GM03348 (cell line): ENCODE results near the gene TULP3.
"Not testable (repeated sequence)": the region's sequence is repeated elsewhere in the genome, so short reads cannot be mapped to it uniquely, and the experiment has no call there.

Experiments used
- DNase-seq: peaks from one replicate; pipeline ENCODE4 v3.0.0; 2012; ENCODE audit warnings: low spot score

TULP3 gene, protein sequence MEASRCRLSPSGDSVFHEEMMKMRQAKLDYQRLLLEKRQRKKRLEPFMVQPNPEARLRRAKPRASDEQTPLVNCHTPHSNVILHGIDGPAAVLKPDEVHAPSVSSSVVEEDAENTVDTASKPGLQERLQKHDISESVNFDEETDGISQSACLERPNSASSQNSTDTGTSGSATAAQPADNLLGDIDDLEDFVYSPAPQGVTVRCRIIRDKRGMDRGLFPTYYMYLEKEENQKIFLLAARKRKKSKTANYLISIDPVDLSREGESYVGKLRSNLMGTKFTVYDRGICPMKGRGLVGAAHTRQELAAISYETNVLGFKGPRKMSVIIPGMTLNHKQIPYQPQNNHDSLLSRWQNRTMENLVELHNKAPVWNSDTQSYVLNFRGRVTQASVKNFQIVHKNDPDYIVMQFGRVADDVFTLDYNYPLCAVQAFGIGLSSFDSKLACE

DNA sequence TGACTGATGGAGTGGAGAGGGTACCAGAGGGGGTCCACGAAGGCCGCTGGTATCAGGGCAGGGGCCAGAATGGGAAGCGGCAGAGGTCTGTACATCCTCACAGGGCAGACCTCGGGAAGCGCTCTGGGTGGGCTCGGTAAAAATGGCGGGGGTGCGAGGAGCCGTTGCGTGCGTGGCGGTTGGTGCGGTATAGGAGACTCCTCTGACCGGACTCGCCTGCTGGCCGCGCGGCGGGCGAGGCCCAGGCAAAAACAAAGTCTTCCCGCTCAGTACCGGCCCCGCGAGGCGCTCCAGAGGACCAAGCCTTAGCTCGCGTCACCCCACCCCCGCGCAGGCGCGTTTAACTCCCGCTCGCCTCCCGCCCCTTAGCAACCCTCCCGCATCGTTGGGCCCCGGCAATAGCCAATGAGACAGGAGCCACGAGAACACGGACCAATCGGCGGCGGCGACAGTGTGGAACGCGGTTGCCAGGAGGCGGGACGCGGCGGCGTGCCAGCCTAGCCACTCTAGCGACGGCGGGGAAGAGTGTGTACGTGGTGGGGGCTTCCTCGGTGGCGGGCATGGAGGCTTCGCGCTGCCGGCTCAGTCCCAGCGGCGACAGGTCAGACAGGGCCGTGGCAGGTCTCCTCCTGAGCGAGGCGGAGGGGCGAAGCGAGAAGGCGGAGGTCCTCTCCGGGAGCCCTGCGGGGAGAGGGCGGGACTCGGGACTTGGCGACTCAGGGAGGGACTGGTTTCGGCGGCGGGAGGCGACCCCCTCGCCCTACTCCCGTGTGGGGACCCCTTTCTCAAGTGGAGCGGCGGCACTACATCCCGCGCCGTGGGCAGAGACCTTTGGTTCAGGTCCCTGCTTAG, at the start of gene TULP3:
TSS of gene TULP3 (plus strand) at position 504 of the 852 bp plus-strand sequence. CDS start at position 561, 57 bp downstream.
- peak; percentile 100 for DNase-seq

DNA sequence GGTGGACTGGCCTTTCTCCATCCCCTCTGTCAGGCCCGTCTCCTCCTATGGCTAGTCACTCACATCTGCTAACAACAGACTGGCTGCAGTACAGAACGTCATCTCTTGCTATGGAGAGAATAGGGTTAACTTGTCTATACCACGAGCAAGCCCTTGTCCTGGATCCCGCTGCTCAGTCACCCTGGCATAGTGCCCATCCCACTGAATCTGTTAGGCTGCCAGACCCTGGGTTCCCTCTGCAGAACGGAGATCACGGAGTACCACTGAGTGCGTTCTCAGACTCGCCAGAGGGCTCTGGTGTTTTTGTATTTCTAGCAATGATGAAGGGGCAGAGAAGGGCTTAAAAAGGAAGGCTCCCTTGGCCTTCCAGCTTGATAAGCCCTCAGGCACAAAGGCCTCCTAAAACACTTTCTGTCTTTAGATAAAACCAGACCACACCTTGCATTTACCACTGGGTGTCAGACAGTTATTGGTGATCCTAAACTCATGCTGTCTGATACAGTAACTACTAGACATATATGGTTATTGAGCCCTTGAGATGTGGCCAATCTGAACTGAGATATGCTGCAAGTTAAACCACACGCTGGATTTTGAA, 49.5 kb upstream of the TULP3 start:
- DNase-seq = no peak

DNA sequence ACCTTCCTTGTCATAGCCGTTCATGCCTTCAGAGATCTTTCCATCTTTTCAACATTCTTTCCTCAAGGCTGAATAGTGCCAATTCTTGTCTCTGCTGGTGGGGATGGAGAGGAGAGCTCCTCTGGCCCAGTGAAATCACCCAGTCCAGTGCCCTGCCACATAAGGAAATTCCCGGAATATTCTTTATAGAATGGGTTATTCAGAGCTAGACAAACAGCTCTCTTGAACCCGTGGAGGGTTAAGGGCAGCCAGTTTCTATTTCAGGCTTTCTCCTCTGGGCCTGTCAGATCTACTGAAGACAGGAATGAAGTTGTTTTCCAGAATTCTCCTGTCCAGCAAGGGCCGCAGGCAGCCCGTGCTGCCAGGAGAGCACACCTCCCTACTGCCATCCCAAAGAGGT, 47.7 kb upstream of the TULP3 start:
- DNase-seq = no peak

DNA sequence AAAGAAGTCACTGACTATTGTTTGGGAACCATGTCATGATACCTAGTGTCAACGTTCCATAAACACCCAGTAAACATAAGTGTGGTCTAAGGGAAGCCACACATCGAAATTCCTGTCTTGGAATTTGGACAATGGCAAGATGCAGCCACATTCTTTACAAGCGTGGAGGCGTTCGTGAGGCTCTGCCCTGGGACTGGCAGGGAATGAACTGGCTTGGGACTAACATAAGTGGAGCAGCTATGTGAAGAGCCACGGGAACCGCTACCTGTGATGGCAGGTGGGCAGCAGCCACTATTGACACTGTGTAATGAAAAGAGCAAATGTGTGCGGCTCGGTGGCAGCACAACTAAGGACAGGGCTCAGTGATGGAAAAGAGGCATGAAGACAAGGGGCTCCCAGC, 45.9 kb upstream of the TULP3 start:
- DNase-seq = no peak

DNA sequence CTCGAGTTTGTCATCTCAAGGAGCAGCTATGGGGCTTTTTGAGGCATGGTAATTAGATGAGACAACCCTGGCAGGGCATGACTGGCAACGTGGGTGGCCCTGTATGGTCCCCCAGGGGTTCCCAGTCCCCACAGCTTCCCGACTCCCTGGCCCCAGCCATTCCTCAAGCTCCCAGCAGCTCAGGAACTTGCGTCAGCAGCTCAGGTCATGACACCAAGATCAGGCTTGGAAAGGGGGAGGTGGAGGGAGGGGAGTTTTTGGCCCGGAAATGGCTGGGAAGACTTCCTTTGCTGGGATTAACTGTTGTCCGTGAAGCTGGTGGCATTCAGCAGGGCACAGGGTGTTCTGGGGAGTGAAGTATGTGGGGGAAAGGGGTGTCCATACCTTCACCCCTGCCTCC, 45.4 kb upstream of the TULP3 start:
- DNase-seq = no peak

DNA sequence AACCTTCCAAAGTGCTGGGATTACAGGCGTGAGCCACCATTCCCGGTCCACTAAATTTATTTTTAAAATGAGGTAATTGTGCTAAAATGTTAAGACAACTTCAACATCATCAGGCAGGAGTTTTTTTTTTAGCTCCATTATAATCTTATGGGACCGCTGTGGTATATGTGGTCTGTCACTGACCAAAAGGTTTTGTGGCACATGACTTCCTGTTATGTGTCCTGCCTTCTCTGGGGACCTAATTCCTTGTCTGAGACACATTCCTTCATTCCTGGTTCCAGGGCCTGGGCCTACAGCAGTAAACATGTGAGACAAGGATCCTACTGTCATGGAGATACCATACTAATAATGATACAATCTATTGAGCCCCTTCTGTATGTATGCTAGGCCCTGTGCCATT, 38.8 kb upstream of the TULP3 start:
- DNase-seq = no peak

DNA sequence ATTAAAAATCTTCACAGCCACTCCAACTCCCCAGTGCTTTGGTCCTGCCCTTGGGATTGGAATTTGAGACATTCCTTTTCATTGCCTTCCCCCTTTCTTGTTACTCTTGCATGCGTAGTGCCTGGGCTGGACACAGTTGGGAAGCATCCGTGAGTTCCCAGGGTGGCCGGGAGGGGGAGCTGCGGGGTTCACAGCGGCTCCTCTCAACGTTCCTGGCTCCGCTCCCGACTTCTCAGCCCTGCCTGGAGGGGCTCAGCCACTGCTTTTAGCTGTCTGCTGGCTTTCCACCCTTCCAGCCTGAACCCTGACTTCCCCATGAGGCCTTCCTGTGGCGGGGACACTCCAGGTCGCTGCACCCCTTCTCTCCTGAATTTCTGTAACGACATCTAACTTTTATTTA, 37.1 kb upstream of the TULP3 start:
- DNase-seq = peak; percentile 95

DNA sequence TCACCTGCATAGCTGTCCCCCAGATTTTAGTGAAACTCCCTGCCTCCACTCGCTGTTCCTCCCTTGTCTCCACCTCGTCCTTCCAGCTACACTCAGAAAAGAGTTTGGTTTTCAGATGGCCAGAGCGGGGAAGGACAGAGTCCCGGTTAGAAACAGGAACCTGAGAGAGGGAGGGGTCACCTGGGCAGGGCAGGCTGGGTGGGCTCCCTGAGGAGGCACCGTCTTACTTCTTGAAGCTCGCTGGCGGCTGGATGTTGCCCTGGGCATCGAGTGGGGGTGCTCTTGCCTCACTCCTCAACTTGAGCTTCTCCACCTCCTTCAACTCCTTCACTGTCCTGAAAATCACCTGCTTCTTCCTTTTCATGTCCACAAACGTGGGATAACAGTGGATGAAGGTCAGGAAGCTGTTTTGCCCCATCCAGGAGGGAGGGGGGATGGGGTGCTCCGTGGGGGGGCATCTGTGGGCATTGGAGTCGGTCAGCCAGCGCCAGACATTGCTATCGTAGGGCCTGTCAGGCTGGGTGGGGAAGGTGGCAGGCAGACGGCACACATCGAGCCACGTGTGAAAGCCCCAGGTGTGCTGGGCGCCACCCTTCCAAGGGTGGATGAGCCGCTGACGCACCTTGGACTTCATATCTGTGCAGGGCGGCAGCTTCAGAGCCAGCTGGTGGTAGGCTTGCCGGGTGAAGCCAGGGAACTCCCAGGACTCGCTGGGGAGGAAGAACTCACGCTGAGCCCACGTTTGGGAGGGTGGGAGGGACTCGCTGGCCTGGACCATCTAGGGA, 35.8 kb upstream of the TULP3 start:
- DNase-seq = no peak

DNA sequence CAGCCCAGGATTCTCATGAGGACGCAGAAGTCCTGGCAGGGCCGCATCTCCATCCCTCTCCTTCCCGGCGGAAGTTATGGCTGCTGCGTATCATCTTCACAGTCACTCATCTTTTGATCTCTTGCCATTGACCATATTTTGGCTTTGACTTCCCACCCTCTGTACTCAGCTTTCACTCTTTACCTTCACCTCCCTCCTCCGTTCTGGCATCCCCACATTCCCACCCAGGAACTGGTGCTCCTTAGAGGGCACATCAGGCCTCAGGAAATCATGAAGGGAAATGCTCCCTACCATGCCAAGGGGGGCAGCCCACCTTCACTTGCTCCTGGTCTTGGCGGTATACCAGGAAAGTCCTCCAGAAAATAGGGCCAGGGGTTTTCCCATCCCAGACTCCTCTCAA, 35.1 kb upstream of the TULP3 start:
- no peak for DNase-seq

DNA sequence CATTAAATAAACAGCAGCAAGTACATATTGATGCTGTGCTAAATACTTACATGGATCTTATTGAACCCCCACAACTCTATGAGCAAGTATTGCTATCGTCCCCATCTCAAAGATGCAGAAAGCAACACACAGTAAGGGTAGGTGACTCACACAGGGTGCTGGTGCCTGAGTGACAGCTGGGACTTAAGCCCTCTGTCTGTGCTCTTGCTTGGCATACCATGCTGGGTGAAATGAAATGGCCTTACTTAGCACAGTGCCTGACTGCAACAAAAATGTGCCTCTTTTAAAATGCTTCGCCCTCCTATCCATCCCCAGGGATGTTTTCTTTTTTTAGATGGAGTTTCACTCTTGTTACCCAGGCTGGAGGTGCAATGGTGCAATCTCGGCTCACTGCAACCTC, 34.6 kb upstream of the TULP3 start:
- DNase-seq = no peak

DNA sequence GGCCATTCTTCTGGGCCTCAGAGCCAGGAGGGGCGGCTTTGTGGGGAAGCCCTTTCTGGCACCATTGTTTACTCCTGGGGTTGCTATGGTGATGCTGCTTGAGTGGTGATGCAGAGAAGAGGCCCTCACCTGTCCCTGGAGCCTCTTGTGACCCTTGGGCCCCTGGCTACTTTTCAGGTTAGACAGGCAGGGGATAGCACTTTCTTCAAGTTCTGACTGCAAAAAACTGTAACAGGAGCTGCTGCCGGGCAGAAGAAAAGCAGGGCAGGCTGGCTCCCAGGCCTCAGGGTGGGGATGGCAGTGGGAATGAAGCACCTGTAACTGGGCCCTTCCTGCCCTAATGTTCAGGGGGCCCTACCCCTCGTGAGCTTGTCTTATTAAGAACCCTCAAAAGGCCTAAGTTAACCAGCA, 33.7 kb upstream of the TULP3 start, which contains the start of gene TEX52:
TSS of gene TEX52 (minus strand) at position 19 of the 411 bp plus-strand sequence. CDS start at position 6, 13 bp downstream.
- DNase-seq = no peak

DNA sequence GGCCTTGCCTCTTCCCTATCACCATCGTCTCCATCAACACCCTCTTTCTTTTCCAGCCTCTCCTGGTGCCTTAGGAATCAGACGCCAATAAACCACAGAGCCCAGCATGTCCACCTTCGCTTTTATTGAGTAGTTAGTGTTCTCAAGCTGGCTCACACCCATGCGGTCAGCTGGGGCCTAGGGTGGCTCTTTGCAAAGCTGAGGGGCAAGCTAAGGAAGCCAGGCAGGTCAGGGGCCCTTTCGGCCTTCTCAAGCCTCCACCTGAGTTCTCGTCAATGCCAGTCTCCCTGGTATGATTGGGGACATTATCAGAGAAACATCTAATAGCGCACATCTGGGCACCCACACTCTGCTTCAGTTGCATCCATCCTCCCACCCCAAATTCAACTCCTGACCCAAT, 33.1 kb upstream of the TULP3 start:
- no peak for DNase-seq

DNA sequence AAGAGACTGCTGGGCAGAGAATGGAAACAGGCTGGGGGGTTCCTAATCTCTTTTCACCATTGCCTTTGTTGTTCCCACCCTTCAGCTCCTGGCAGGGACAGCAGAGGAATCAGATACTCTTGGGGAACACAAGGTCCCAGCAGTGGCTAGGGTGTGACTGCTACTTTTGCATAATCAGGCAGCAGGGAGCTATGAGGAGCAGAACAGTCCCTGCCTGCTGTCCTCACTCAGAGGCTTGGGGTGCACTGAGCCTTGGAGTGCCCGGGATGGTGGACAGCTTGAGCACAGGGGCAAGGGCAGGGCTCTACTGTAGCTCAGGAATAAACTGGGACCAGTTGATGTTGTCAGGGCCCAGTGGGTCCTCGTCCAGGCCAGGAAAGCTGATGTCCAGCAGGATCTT, 32.4 kb upstream of the TULP3 start:
- no peak for DNase-seq

DNA sequence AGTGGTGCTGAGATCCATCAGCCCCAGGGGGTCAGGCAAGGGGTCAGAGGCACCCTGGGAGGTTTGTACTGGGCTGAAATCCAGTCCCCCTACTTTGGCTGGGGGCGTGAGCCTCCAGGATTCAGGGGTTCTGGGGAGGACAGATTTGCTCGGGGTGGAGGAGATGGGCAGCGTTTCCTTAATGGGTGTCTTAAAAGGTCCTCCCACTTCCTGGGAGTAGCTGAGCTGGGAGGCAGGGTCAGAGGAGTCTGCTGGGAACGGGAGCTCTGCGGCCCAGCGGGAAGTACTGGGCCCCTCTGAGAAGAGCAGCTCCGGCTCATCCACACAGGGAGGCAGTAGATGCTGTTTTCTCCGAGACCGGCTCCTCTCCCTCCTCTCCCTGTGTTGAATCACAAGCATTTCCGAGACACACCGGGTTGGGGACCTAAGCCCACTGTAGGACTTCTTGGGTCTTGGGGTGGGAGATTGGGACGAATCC, 31.7 kb upstream of the TULP3 start:
- no peak for DNase-seq

DNA sequence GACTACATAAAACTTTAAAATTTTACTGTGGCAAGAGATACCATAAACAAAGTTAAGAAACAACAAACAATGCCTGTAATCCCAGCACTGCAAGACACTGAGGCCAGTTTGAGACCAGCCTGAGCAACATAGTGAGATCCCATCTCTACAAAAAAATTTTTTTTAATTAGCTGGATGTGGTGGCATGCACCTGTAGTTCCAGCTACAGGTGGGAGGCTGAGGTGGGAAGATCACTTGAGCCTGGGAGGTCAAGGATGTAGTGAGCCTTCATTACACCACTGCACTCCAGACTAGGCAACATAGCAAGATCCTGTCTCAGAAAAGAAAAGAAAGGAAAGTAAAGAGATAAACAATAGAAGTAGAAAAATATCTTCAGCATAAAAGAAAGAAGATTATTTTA, 30.5 kb upstream of the TULP3 start:
- DNase-seq = no peak

DNA sequence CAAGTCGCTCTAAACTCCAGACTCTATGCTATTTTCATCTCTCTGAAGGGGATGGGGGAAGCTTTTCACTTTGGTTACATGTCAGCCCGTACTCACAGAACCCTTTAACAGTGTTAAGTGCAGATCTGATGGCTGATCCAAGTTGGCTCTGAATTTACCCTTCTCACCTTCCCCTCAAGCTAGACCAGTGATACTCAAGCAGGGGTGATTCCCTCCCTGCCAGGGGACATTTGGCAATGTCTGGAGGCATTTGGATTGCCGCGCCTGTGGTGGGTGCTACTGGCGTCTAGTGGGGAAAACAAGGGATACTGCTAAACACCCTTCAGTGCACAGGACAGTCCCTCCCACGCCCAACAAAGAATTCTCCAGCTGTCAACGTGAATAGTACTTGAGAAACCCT, 27.8 kb upstream of the TULP3 start:
- no peak for DNase-seq

DNA sequence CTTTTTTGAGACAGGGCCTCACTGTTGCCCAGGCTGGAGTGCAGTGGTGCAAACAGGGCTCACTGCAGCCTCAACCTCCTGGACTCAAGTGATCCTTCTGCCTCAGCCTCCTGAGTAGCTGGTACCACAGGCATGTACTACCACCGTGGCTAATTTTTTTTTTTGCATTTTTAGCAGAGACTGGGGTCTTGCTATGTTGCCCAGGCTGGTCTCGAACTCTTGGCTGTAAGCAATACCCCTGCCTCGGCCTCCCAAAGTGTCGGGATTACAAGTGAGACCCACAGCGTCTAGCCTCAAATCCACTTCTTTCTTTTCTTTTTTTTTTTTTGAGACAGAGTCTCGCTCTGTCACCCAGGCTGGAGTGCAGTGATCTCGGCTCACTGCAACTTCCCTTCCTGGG, 27.3 kb upstream of the TULP3 start:
- DNase-seq = not testable (repeated sequence)

DNA sequence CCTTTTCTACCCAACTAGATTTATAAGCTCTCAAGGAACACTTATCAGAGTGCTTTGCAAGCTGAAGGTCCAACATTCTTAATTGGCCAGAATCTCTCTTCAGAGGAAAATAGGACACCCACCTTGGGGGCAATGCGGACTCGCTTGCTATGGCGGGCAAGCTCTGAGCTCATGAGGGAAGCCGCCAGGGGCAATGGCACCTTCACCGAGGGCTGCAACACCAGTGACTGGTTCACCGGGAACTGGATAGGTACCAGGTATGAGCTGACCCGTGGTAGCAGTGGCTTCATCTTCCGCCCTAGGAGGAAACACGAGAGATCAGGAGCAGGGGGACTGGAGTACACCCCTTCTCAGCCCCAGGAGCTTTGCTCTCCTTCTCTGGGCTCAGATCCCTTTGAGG, 26.5 kb upstream of the TULP3 start:
- no peak for DNase-seq

DNA sequence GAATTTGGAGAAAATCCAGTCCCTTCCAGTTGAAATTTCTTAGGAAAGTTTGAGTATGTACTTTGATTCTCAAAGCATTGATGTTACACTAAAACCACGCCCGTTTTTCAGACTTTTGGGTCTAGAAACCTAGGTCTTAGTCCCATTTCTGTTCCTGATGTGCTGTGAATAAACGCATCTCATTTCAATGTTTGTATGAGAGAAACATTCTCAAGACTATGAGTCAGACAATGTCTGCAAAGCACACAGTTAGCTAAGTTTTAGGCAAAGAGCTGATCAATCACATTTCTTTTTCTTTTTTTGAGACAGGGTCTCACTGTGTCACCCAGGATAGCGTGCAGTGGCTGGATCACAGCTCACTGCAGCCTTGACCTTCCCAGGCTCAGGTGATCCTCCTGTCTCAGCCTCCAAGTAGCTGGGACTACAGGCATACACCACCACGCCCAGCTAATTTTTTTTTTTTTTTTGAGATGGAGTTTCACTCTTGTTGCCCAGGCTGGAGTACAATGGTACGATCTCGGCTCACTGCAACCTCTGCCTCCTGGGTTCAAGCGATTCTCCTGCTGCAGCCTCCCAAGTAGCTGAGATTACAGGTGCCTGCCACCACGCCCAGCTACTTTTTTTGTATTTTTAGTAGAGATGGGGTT, 21.6 kb upstream of the TULP3 start:
- DNase-seq = not testable (repeated sequence)

DNA sequence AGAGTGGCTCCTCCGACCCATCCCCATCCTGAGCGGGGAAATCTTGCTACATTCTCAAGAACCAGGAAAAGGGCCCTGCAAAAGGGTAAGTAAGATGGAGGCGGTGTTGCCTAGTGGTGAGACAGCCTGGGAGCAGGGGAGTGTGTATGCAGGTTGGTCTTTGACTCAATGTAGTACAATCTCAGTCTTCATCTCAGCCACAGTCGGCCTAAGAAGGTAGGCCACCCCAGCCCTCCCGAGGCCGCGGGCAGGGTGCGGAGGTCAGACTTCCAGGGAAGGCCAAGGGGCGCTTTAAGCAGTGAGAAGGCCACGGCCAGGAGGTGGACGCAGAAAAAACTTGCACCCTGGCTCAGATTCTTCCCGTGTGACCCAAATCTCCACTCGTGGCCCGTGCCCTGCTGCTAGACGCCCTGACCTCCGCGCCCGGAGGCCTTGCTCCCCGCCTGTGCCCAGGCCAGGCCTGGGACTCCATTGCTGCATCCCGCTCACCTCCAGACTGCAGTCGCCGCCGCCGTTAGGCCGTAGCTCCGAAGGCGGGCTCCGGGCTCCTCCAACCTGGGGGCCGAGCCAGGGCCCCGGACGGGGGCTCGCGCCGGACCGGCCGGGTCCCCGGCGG, 14.2 kb upstream of the TULP3 start:
- peak; percentile 33 for DNase-seq
